Measurements from ENCODE around the gene HHEX.
A peak's percentile ranks its signal among the peaks of the same experiment; 100 is the strongest.
"Not testable (repeated sequence)": the region's sequence is repeated elsewhere in the genome, so short reads cannot be mapped to it uniquely, and the experiment has no call there.

HHEX gene

GRCh38 chr10:92689663-92690210, at the start of gene HHEX:
HHEX (plus strand) TSS chr10:92689955; CDS start chr10:92689987, 32 bp downstream.
- peak; percentile 75 for DNase-seq

- no peak for DNase-seq
Observed at GRCh38 chr10:92640107-92640506, 49.6 kb upstream of the HHEX start.

- DNase-seq, result no peak
Observed at GRCh38 chr10:92641492-92641891, 48.3 kb upstream of the HHEX start.

- no peak for DNase-seq
Observed at GRCh38 chr10:92644921-92645320, 44.8 kb upstream of the HHEX start.

GRCh38 chr10:92650864-92651263, 38.9 kb upstream of the HHEX start:
- DNase-seq, result not testable (repeated sequence)

GRCh38 chr10:92655426-92655825, 34.3 kb upstream of the HHEX start:
- DNase-seq, result no peak

- no peak for DNase-seq
Observed at GRCh38 chr10:92656266-92656961, 33.3 kb upstream of the HHEX start.

- DNase-seq, result no peak
Observed at GRCh38 chr10:92657024-92657423, 32.7 kb upstream of the HHEX start.

- DNase-seq, result no peak
Observed at GRCh38 chr10:92662848-92663247, 26.9 kb upstream of the HHEX start.

GRCh38 chr10:92664322-92664721, 25.4 kb upstream of the HHEX start:
- DNase-seq, result no peak

- no peak for DNase-seq
Observed at GRCh38 chr10:92667078-92667477, 22.7 kb upstream of the HHEX start.

GRCh38 chr10:92677708-92678107, 12.0 kb upstream of the HHEX start:
- no peak for DNase-seq

- no peak for DNase-seq
Observed at GRCh38 chr10:92678206-92678605, 11.5 kb upstream of the HHEX start.

- no peak for DNase-seq
Observed at GRCh38 chr10:92681306-92681834, 8.4 kb upstream of the HHEX start.

- DNase-seq, result no peak
Observed at GRCh38 chr10:92688573-92688926, 1.2 kb upstream of the HHEX start.

GRCh38 chr10:92688927-92689662, 660 bp upstream of the HHEX start:
- DNase-seq, result no peak

GRCh38 chr10:92690211-92690914, 608 bp downstream of the HHEX start:
- no peak for DNase-seq

- no peak for DNase-seq
Observed at GRCh38 chr10:92690915-92691590, 1.3 kb downstream of the HHEX start.

GRCh38 chr10:92691591-92692079, 1.9 kb downstream of the HHEX start:
- DNase-seq, result no peak

- no peak for DNase-seq
Observed at GRCh38 chr10:92692080-92692671, 2.4 kb downstream of the HHEX start.

- DNase-seq, result no peak
Observed at GRCh38 chr10:92692697-92693533, 3.2 kb downstream of the HHEX start.
